BE2C (cell line): ENCODE results near the gene CD1D.
"Not testable (repeated sequence)": the region's sequence is repeated elsewhere in the genome, so short reads cannot be mapped to it uniquely, and the experiment has no call there.

Source experiments
- DNase-seq: peaks from one replicate; pipeline ENCODE4 v3.0.0-alpha.2; 2020
- H3K27me3 ChIP-seq: fragments of 250-450 bp; sonication (Bioruptor Pico); 2 replicates; pipeline ENCODE4 v1.5.1; 2020; ENCODE audit warnings: mild to moderate bottlenecking
- H3K36me3 ChIP-seq: fragments of 250-450 bp; sonication (Bioruptor Pico); 2 replicates; pipeline ENCODE4 v1.5.1; 2020; ENCODE audit warnings: mild to moderate bottlenecking
- H3K4me1 ChIP-seq: fragments of 250-450 bp; sonication (Bioruptor Pico); 2 replicates; pipeline ENCODE4 v1.5.1; 2020
- H3K4me3 ChIP-seq: 2 replicates; pipeline ENCODE4 v1.5.1; 2011; ENCODE audit warnings: low read depth, low read length
- H3K9me3 ChIP-seq: fragments of 250-450 bp; sonication (Bioruptor Pico); 2 replicates; pipeline ENCODE4 v1.5.1; 2020
- TF ChIP-seq, protein P1 (sequence below): IDR thresholded peaks from 2 replicates; pipeline ENCODE4 v1.5.1; 2012; ENCODE audit warnings: mild to moderate bottlenecking, low read depth, low read length

Gene CD1D

DNA sequence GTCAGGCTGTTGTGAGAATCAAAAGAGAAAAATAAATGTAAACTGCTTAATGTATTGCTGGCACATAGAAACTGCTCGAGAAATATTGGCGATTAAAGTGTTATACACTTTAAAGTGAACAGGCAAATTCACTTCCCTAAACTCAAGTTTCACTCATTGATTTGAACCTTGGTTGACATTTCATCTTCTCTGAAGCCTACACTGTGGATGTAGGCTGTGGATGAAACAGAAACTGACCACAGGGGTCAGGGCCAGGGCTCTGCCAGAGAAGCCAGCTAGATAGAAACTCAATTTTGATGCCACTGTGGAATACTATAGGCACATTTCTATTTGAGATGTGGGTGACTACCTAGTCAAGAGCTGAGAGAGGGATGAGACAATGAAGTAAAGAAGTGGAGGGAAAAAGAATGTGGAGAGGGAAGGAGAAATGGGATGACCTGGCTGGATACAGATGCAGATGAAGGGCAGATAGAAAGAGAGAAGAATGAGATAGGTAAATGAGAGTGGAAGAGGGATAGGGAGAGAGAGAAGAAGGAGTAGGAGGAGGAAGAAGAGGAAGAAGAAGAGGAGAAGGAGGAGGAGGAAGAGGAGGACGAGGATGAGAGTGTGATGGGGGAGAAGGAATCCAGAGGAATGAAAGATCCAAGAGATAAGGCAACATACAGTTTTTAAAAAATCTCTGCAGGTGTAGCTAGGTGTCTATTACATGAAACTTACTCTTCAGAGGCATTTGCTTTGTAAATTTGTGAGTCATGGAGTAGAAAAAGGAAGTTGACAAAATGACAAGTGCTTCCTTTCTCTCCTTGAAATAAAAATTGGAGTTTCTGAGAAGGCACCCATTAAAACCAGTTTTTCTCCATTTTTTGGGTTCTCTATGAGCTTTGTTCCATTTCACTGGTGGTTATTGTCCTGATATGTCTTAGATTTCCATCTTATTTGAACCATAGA is 17.4 kb upstream of the CD1D start:
- TF ChIP-seq, protein P1, sequence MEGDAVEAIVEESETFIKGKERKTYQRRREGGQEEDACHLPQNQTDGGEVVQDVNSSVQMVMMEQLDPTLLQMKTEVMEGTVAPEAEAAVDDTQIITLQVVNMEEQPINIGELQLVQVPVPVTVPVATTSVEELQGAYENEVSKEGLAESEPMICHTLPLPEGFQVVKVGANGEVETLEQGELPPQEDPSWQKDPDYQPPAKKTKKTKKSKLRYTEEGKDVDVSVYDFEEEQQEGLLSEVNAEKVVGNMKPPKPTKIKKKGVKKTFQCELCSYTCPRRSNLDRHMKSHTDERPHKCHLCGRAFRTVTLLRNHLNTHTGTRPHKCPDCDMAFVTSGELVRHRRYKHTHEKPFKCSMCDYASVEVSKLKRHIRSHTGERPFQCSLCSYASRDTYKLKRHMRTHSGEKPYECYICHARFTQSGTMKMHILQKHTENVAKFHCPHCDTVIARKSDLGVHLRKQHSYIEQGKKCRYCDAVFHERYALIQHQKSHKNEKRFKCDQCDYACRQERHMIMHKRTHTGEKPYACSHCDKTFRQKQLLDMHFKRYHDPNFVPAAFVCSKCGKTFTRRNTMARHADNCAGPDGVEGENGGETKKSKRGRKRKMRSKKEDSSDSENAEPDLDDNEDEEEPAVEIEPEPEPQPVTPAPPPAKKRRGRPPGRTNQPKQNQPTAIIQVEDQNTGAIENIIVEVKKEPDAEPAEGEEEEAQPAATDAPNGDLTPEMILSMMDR = no peak
- Histone ChIP-seq H3K9me3 (no peaks in the 10 kb centered on the region), H3K4me1 (no peaks in the 10 kb centered on the region), H3K27me3 (no peaks in the 10 kb centered on the region), H3K4me3 (no peak overlapping the region), H3K36me3 (no peaks in the 10 kb centered on the region)
- DNase-seq = no peak

DNA sequence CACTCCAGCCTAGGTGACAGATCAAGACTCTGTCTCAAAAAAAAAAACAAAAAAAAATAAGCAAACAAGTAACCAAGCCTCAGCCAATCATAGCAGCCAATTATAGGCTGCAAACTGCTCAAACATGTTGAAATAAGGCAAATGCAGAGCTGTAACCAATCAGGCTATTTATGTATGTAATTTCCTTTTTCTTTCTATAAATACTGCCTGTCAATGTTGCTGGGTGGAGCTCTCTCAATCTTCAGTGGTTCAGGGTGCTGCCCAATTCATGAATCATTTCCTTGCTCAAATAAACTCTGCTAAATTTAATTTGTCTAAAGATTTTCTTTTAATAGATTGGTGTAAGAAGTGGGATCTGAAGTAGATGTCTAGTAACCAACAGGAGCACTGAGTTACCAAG is 11.6 kb upstream of the CD1D start:
- DNase-seq = no peak
- H3K36me3 ChIP-seq = no peaks in the 10 kb centered on the region
- H3K27me3 ChIP-seq = no peaks in the 10 kb centered on the region
- no peaks in the 10 kb centered on the region for H3K9me3 ChIP-seq
- no peaks in the 10 kb centered on the region for H3K4me1 ChIP-seq
- H3K4me3 ChIP-seq = no peak overlapping the region
- TF ChIP-seq, protein P1 = no peak

DNA sequence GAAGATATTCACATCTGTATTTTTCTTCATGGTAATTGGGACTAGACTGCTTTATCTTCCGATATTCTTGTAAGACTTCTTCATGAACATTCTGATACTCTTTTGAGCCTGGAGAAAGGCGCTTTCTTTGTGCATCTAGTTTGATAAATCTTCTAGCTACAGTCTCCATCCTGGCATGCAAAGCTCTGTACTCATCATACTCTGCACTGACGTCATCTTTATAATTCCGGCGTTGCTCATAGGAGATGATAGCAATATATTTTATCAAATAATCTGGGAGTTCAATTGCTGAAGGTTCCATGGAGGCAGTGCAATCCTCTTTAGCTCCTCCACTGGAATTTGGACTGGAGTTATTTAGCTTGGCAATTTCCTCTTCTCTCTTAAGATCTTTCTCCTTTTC is 4.8 kb upstream of the CD1D start:
- H3K27me3 ChIP-seq = peaks cover 41% of the 10 kb centered on the region
- H3K4me3 ChIP-seq, H3K9me3 ChIP-seq, H3K4me1 ChIP-seq, DNase-seq, H3K36me3 ChIP-seq: not testable (repeated sequence)

DNA sequence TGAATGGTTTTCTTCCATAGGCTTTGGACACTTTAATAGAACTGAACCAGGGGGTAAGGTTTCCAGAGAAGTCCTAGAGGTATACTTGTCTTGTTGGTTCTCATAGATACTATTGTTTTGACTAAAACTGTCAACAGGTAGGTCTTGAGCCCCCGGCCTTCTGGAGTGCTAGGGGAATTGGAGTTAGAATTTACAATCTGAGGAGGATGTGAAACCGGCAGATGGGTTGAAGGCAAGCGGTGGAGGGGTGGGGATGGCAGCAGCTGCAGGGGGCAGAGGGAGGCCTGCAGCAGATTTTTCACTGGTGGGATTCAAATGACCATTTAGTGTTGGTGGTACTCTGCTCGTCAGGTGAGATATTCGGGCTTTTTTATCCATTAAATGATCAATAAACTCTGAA is 4.3 kb upstream of the CD1D start:
- H3K9me3 ChIP-seq = no peaks in the 10 kb centered on the region
- H3K4me3 ChIP-seq = no peak overlapping the region
- TF ChIP-seq, protein P1 = no peak
- no peaks in the 10 kb centered on the region for H3K36me3 ChIP-seq
- H3K4me1 ChIP-seq = no peaks in the 10 kb centered on the region
- DNase-seq = no peak
- peaks cover 45% of the 10 kb centered on the region for H3K27me3 ChIP-seq

DNA sequence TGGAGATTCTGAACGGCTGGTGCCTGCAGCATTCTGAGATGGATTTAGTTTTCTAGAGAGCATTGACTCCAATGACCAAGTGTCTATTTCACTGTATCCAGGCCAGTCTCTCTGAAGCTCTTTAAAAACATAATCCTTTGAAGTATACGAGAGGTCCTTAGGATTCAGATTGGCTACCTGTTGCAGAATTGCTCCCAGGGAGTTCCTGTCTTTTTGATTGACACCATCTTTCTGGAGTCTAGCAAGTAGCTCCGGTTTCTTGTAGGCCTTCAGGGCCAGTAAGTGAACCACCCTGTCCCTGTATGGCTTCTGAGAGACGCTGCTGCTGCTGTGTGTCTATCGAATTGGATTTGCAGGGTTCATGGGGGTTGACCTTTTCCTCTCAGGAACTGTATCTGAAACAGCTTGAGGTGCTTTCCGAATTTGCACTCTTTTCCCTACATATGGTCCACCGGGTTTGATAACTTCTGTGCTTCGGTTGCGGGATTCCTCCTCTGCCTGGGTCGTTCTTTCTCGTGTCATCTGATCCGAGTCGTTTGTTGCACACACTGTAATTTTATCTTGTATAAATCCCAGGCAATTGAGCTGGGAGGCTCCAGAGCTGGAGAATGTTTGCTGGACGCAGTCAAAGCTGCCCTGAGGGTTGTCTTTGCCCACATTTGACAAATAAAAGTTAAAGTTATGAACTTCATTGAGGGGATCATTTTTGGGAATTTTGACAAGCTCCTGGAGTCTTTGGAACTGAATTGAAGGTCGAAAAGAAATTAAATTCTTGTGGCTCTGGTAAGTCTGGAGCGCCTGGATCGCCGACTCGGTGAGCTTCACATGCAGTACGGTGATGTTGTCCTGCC is 3.6 kb upstream of the CD1D start:
- not testable (repeated sequence) for H3K9me3 ChIP-seq, DNase-seq, H3K4me1 ChIP-seq, H3K36me3 ChIP-seq
- H3K27me3 ChIP-seq = peaks cover 52% of the 10 kb centered on the region
- H3K4me3 ChIP-seq = 0 out of 2 replicates have a peak overlapping the region, but pooled peaks have one; percentile 6

DNA sequence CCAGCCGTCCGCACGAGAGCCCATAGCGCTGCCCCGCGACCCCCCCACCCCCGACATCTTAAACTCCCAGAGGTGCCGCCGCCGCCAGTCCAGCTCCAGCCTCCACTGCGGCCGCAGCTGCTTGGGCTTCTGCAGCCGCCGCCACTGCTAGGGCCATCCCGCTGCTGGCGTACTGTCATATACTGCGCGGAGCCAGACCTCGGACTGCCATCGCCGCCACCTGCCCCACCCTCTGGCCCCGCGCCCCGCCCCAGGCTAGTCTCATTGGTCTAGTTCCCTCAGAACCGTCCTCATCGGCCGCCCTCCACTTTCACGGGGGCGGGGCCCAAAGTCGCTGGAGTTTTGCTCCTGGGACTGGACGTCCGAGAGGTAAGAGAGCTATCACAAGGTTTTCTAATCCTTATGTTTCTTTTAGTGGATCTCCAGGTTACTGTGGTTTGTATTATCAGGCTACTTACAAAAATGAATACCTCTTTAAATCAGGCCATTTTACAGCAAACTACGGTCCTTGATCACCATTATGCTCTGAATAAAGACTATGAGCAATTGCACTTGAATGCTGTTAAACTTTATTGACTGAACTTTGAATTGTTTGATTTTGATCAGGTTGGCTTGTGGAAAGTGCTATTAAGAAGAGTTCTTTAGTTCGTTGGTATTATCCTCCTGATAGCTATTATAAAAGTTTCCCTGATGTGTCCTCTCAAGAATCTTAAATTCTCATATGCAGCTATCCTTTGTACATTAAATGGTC is 2.8 kb upstream of the CD1D start:
- TF ChIP-seq, protein P1 = no peak
- H3K9me3 ChIP-seq = no peaks in the 10 kb centered on the region
- DNase-seq = peak; percentile 91
- H3K27me3 ChIP-seq = peaks cover 58% of the 10 kb centered on the region
- peak overlapping the region; percentile 6; the same call in 1 of the 2 replicates for H3K4me3 ChIP-seq
- H3K4me1 ChIP-seq = no peaks in the 10 kb centered on the region
- H3K36me3 ChIP-seq = no peaks in the 10 kb centered on the region
